ENCODE results near the gene PRLR. TPM values are rescaled to one million over a fixed set of nuclear protein-coding genes. Genes with fewer than 3 reads are reported as not detected.
A peak's percentile ranks its signal among the peaks of the same experiment; 100 is the strongest.

The PRLR gene
- total RNA-seq, 1 donor from 2014 or later, result 3.2 TPM

- Histone ChIP-seq H3K27ac (no peak overlapping the region), H3K4me1 (no peaks in the 10 kb centered on the region), H3K36me3 (no peaks in the 10 kb centered on the region), H3K9me3 (no peaks in the 10 kb centered on the region), H3K27me3 (ENCODE audit: low read depth) (no peaks in the 10 kb centered on the region), H3K4me3 (no peak overlapping the region)
- no peak for ATAC-seq
- TF ChIP-seq CTCF (IDR thresholded peaks at IDR 0.05), result no peak
- intact Hi-C loops (cut with DNase I), result no loop called here
- DNase-seq, result no peak
These were observed 33.1 kb upstream of the PRLR start for GRCh38 chr5:35263266-35263877.

- no peaks in the 10 kb centered on the region for H3K4me1 ChIP-seq
- no peak for ATAC-seq
- no peak overlapping the region for H3K27ac ChIP-seq
- no peak for TF ChIP-seq CTCF (IDR thresholded peaks at IDR 0.05)
- H3K27me3 ChIP-seq (ENCODE audit: low read depth), result no peaks in the 10 kb centered on the region
- peaks cover 20% of the 10 kb centered on the region for H3K9me3 ChIP-seq
- no peak overlapping the region for H3K4me3 ChIP-seq
- DNase-seq, result no peak
- intact Hi-C loops (cut with DNase I), result no loop called here
- H3K36me3 ChIP-seq, result no peaks in the 10 kb centered on the region
These were observed 23.3 kb upstream of the PRLR start for GRCh38 chr5:35253582-35253981.

GRCh38 chr5:35252963-35253362 is 22.7 kb upstream of the PRLR start:
- no peaks in the 10 kb centered on the region for H3K27me3 ChIP-seq (ENCODE audit: low read depth)
- intact Hi-C loops (cut with DNase I), result no loop called here
- peaks cover 20% of the 10 kb centered on the region for H3K9me3 ChIP-seq
- no peak for TF ChIP-seq CTCF (IDR thresholded peaks at IDR 0.05)
- no peaks in the 10 kb centered on the region for H3K36me3 ChIP-seq
- H3K27ac ChIP-seq, result no peak overlapping the region
- no peak overlapping the region for H3K4me3 ChIP-seq
- DNase-seq (no peak), ATAC-seq (no peak)
- H3K4me1 ChIP-seq, result no peaks in the 10 kb centered on the region

- Histone ChIP-seq H3K9me3 (peaks cover 17% of the 10 kb centered on the region), H3K27me3 (ENCODE audit: low read depth) (no peaks in the 10 kb centered on the region), H3K4me3 (peak overlapping the region; percentile 25), H3K4me1 (no peaks in the 10 kb centered on the region), H3K27ac (peak overlapping the region; percentile 4), H3K36me3 (no peaks in the 10 kb centered on the region)
- intact Hi-C loops (cut with DNase I), result no loop called here
- DNase-seq, result no peak
- ATAC-seq, result no peak
- no peak for TF ChIP-seq CTCF (IDR thresholded peaks at IDR 0.05)
These were observed 18.8 kb upstream of the PRLR start for GRCh38 chr5:35248843-35249780.

- ATAC-seq, result no peak
- H3K4me1 ChIP-seq, result no peaks in the 10 kb centered on the region
- TF ChIP-seq CTCF (IDR thresholded peaks at IDR 0.05), result no peak
- H3K27me3 ChIP-seq (ENCODE audit: low read depth), result no peaks in the 10 kb centered on the region
- no peak overlapping the region for H3K27ac ChIP-seq
- H3K9me3 ChIP-seq, result peaks cover 3% of the 10 kb centered on the region
- intact Hi-C loops (cut with DNase I), result no loop called here
- H3K36me3 ChIP-seq, result no peaks in the 10 kb centered on the region
- DNase-seq, result no peak
- H3K4me3 ChIP-seq, result no peak overlapping the region
These were observed 17.4 kb upstream of the PRLR start for GRCh38 chr5:35247648-35248034.

Data from lower lobe of right lung (tissue), 2 donors.